HL-60 (cell line): ENCODE results near the gene CD93.

ENCODE experiments used
- DNase-seq, 2 experiments: peaks; one replicate each; pipeline ENCODE4 v3.0.0-alpha.2; 2010 to 2020; ENCODE audit warnings: low read depth in 1 of 2, low spot score in 1 of 2
- H3K27ac ChIP-seq: fragments of 250-450 bp; sonication (Bioruptor Pico); replicated peaks from 2 replicates; pipeline ENCODE4 v1.5.1; 2020; ENCODE audit warnings: mild to moderate bottlenecking, moderate library complexity
- H3K27me3 ChIP-seq: fragments of 250-450 bp; sonication (Bioruptor Pico); 2 replicates; pipeline ENCODE4 v1.5.1; 2021; ENCODE audit warnings: mild to moderate bottlenecking, moderate library complexity; ENCODE audit not compliant: insufficient read depth, poor library complexity, severe bottlenecking
- H3K4me3 ChIP-seq: replicated peaks from 2 replicates; pipeline ENCODE4 v1.5.1; 2011; ENCODE audit warnings: mild to moderate bottlenecking, control low read depth, low read length; ENCODE audit not compliant: insufficient read depth
- GABPA ChIP-seq: IDR thresholded peaks from 2 replicates; pipeline ENCODE4 v1.6.1; 2012; ENCODE audit warnings: low read depth
- POLR2AphosphoS5 ChIP-seq: IDR thresholded peaks from 2 replicates; pipeline ENCODE4 v1.6.1; 2012; ENCODE audit warnings: low read depth
- REST ChIP-seq: IDR thresholded peaks from 2 replicates; pipeline ENCODE4 v1.6.1; 2012; ENCODE audit warnings: low read depth; ENCODE audit not compliant: insufficient replicate concordance
- SPI1 ChIP-seq: IDR thresholded peaks from 2 replicates; pipeline ENCODE4 v1.6.1; 2012; ENCODE audit warnings: low read depth, mild to moderate bottlenecking, borderline replicate concordance
- TF ChIP-seq, protein P1 (sequence below): IDR thresholded peaks from one replicate; pipeline ENCODE4 v1.5.1; 2011; ENCODE audit warnings: low read length, control low read depth, inconsistent platforms; ENCODE audit not compliant: insufficient read depth

CD93 gene

DNA sequence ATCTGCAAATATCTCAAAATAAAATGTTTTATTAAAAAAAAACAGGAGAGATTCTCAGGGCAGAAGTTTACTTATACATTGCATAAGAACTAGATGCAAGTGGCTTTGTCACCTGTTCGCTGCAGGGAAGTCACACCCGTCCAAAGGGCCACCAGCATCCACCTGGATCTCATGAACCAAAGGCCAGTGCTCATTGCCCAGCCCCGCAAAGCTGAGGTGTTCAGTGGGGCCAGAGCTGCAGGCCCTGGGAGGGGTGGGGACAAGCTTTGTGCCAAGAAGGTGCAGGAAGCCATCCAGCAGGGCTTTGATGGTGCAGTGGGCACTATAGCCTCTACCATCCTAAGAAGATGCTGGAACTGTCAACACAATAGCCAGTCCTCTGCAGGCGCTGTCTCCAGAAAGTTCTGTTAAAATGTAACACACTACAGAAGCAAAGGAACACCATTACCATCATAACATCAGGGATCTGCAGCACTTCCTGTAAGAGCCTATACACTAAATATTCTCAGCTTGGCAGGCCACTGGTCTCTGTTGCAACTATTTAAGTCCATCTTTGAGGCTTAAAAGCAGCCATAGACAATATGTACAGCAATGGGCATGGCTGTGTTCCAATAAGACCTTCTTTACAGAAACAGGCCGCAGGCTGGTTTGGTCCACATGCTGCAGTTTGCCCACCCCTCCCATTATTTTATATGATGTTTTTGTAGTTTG lies 15.7 kb upstream of the CD93 start:
- Histone ChIP-seq H3K4me3 (no peak overlapping the region), H3K27ac (peak overlapping the region; percentile 38; the same call in 1 of the 2 replicates), H3K27me3 (no peaks in the 10 kb centered on the region)
- TF ChIP-seq REST (no peak), SPI1 (peak; percentile 46; the same call in 1 of the 2 replicates)
- peak in 1 of 2 experiments; percentile 38 for DNase-seq

DNA sequence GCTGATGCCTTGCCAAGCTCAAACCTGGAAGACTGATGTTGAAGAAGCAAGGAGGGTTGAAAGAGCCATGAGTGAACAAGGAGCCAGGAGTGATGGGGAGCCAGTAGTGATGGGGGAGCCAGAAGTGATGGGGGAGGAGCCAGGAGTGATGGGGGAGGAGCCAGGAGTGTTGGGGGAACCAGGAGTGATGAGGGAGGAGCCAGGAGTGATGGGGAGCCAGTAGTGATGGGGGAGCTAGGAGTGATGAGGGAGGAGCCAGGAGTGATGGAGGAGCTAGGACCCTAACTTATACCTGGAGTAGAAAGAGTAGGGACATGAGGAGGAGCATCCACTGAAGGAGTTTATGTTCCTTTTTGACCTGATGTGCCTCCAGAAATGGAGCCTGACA lies 14.6 kb upstream of the CD93 start:
- TF ChIP-seq, protein P1, sequence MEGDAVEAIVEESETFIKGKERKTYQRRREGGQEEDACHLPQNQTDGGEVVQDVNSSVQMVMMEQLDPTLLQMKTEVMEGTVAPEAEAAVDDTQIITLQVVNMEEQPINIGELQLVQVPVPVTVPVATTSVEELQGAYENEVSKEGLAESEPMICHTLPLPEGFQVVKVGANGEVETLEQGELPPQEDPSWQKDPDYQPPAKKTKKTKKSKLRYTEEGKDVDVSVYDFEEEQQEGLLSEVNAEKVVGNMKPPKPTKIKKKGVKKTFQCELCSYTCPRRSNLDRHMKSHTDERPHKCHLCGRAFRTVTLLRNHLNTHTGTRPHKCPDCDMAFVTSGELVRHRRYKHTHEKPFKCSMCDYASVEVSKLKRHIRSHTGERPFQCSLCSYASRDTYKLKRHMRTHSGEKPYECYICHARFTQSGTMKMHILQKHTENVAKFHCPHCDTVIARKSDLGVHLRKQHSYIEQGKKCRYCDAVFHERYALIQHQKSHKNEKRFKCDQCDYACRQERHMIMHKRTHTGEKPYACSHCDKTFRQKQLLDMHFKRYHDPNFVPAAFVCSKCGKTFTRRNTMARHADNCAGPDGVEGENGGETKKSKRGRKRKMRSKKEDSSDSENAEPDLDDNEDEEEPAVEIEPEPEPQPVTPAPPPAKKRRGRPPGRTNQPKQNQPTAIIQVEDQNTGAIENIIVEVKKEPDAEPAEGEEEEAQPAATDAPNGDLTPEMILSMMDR: no peak
- TF ChIP-seq GABPA: no peak
- TF ChIP-seq SPI1: no peak
- no peak for TF ChIP-seq REST
- no peak for TF ChIP-seq POLR2AphosphoS5
- H3K27ac ChIP-seq: no peak overlapping the region
- no peak overlapping the region for H3K4me3 ChIP-seq
- H3K27me3 ChIP-seq: no peaks in the 10 kb centered on the region
- DNase-seq: no peak

GRCh38 chr20:23099791-23100719 lies 13.9 kb upstream of the CD93 start:
- no peak for DNase-seq
- H3K27me3 ChIP-seq: no peaks in the 10 kb centered on the region

More at GRCh38 chr20:23099791-23100719, 13.9 kb upstream of the CD93 start:
- Histone ChIP-seq H3K27ac (no peak overlapping the region), H3K4me3 (no peak overlapping the region)
- TF ChIP-seq SPI1 (no peak), GABPA (no peak), REST (no peak), POLR2AphosphoS5 (no peak)
- TF ChIP-seq, protein P1: no peak
